SK-N-DZ (cell line): ENCODE results near the gene MINAR1.

Experiments used
- DNase-seq: peaks from one replicate; pipeline ENCODE4 v3.0.0-alpha.2; 2015; ENCODE audit warnings: low spot score

The MINAR1 gene

DNA sequence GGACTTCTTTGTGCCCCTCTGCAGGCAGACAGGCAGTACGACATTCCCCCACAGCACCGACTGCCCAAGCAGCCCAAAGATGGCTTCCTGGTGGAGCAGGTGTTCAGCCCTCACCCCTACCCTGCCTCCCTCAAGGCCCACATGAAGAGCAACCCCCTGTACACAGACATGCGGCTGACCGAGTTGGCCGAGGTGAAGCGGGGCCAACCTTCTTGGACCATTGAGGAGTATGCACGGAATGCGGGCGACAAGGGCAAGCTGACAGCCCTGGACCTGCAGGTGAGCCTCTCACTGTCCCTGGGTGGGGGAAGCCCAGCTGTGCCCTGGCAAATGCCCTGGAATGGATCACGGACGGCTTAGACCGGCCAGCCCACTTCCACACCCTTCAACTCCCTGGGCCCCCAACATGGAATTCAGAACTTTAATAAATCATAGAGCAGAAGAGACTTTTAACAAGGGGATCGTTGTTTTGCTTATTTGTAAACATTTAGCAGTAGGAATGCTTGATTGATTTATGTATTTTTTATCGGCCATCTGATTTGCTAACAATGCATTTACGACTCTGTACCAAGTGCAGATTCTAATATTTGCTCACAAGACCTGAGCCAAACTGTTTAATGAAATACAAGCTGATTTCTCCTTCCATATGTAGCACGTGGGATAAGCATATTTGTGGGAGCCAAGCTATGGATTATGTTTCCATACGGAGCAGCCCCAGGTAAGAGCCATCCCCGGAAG is 31.1 kb downstream of the MINAR1 start:
- no peak for DNase-seq

DNA sequence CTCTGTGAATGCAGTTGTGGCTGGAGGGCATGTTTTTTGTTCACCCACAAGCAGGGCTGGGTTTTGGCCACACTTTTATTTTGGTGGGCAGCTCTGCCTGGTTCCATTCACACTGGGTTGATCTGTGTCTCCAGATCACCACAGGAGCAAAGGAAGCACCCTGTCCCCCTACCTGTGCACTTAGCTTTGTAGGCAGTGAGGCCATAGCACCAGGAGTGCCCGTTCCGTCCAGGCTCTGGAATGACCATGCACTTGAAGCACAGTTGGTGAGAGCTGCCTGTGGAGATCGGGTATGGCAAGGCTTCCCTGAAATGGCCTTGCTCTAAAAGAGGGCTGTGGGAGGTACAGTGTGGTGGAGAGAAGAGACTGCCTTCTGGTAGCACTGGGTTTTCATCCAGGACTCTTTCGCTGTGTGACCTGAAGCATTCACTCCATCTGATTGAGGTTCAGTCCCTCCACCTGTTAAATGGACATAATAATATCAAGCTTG is 31.7 kb downstream of the MINAR1 start:
- no peak for DNase-seq

DNA sequence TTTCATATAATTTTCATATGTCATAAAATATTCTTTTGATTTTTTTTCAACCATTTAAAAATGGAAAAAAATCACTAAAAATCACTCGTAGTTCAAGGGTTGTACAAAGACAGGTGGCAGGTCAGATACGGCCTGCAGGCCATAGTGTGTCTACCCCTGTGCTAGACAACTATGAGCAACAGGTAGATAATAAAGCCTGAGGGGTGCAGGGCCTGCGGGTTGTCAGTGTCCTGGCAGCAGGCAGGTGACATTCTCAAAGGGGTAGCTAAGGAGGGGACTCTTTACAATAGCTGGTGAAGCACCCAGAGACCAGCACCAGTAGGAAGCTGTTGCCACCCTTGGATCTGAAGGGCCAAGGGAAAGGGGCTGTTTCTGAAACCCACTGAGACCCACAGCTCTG is 34.4 kb downstream of the MINAR1 start:
- no peak for DNase-seq

DNA sequence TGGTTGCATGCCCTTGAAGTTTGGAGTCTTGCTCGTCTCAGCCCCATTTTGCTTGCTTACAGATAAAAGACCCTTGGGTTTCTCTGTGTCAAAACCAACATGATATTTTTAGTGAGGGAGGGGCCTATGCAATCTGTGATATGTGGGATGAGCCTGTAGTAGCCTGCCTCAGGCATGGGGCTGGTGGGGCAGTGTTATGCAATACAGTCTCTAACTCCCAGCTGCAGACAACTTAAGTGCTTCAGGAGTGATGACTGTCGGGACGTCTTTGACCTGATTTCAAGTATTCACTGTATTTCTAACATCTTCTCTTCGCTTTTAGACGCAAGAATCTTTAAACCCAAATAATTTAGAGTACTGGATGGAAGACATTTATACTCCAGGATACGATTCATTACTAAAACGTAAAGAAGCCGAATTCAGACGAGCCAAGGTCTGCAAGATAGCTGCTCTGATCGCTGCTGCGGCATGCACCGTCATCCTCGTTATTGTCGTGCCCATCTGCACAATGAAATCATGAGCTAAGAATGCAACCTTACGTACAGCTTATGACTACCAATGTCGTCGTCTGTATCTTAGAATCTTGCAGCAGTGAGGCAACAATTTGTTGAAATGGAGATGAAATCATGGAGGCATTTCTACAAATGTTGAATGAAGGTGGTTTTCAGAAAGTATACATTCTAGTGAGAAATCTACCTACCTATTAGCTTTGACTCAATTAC is 35.9 kb downstream of the MINAR1 start:
- DNase-seq, result no peak

DNA sequence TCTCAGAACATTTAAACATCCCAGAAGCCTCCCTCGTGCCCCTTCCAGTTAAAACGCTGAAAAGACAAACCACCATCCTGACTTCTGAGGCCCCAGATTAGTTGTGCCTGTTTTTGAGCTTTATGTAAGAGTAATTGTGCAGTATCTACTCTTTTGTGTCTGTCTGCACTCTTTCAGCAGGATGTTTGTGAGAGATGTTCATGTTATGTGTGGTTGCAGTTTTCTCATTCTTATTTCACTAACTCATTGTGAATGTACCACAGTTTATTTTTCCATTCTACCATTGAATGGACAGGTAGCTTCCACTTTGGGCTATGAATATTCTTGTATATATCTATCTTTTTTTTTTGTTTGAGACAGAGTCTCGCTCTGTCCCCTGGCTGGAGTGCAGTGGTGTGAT is 40.3 kb downstream of the MINAR1 start:
- no peak for DNase-seq

DNA sequence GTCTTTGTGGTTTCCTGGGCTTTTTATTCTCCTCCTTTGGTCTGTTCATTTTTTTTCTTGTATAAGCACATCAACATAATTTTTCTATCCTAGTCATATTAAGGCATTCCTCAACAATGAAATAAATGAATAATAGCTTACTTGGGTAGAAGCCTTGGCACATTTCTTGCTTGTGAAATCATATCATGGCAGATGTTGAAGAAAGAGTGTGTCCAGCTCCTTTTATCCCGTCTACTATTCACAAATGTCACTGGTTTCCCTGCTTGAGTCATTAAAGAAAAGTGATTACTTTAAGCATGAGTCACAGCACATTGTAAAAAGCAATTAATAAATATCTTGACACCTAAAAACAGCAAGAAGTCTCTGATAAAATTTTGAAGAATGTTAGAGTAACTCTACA is 42.1 kb downstream of the MINAR1 start:
- DNase-seq, result no peak

DNA sequence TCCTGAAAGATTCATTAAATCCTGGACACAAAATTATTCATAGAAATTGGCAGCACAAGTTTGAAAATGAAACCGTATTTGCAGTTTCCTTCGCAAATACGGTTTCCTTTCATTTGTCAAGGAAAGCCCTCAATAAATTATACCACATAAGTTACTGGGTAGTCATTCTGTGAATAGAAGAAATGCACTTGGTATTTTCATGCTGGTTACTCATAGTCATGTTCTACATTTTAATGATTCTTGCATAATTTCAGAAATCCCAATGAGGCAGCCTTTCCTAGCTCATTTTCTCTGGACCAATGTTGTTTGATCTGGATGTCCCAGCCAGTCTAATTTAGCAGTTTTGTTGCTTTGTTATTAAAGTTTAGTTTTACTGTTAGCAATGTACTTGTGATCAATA is 43.2 kb downstream of the MINAR1 start:
- no peak for DNase-seq

DNA sequence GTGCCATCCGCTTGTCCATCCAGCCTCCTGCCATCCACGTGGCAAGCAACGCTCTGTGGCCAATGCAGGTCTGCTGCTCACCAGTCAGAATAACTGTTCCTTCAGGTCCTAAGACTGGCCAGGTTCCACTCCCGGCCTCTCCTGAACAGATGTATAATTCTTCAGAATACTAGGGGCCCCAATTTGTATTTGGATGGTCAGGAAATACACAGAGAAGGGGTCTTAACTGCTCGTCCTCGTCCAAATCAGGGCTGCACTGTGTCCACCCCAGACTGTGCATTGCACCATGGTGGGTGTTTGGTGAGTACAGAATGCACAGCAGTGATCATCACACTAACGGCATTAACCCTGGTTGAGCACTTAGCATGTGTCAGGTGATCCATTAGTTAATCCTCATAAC is 46.0 kb downstream of the MINAR1 start:
- no peak for DNase-seq

DNA sequence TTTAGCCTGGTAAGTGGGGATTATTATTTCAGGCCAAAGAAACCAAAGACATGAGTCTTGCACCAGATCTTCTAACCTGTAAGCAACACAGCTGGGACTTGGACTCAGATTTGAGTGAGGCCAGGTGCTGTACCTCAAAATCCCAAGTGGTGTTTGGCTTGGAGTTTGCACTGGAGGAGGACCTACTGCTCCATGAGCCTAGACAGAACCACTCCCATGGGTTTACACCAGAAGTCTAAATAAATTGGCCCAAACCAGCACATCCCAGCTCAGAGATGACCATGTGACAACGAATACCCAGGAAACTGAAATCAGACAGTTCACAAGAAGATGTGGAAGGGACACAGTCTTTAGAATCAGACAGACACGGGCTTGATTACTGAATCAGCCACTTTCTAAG is 47.5 kb downstream of the MINAR1 start:
- no peak for DNase-seq

DNA sequence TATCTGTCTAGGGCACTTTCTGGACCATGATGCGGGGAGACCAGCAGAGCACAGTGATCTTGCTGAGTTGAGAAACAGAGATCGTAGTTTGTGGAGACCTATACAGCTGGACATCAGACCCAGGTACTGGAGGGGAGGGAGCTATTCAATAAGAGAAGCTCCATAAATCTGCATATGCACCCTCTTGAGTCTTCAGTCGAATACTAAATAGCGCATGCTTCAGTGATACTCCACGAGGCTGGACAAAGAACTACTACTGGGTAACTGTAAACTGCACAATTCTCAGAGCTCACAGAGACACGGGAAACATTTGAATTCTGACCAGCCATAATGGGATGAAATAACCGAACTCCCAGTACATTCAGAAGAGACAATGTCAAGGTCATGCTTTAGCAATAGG is 49.7 kb downstream of the MINAR1 start:
- no peak for DNase-seq
